Stimulated activated naive B cell treated with anti-CD40 and anti-IgM and Interleukin-4, amounts not matched to agents 10 μg/mL and 1 μg/mL and 100 μg/mL, for 72 hours (primary cell): ENCODE data around the gene MED6.

ENCODE experiments used
- ATAC-seq, 2 donors: fragments of 150-1000 bp; cut with Tn5 transposase; replicated peaks; 2 replicates each; pipeline ENCODE4 v1.10.0; 2021; ENCODE audit warnings: moderate library complexity in 1 of 2
- DNase-seq: peaks from one replicate; pipeline ENCODE4 v3.0.0; 2021
- H3K27ac Mint-ChIP-seq: one replicate; pipeline ENCODE4 v1.8.0; 2022; ENCODE audit warnings: mild to moderate bottlenecking, mixed read lengths
- H3K27me3 Mint-ChIP-seq, 2 donors: one replicate each; pipeline ENCODE4 v1.8.0; 2022; ENCODE audit warnings: mixed read lengths in 2 of 2
- H3K36me3 Mint-ChIP-seq, 2 donors: one replicate each; pipeline ENCODE4 v1.8.0; 2022; ENCODE audit warnings: mixed read lengths in 2 of 2, mild to moderate bottlenecking in 1 of 2
- H3K4me1 Mint-ChIP-seq, 2 donors: one replicate each; pipeline ENCODE4 v1.8.0; 2022; ENCODE audit warnings: mixed read lengths in 2 of 2, mild to moderate bottlenecking in 1 of 2
- H3K4me3 Mint-ChIP-seq, 2 donors: one replicate each; pipeline ENCODE4 v1.8.0; 2022; ENCODE audit warnings: mild to moderate bottlenecking in 2 of 2, mixed read lengths in 2 of 2, moderate library complexity in 1 of 2
- H3K9me3 Mint-ChIP-seq, 2 donors: one replicate each; pipeline ENCODE4 v1.8.0; 2022; ENCODE audit warnings: mixed read lengths in 2 of 2, mild to moderate bottlenecking in 1 of 2

The MED6 gene

GRCh38 chr14:70600382-70601157 is at the start of gene MED6:
Gene MED6, minus strand, starts transcription at chr14:70600655. Its CDS starts 18 bp downstream, at chr14:70600637.
- Mint-ChIP-seq H3K4me3 (peak within 1 kb of the TSS; percentile 97 to 98), H3K4me1 (peaks cover 10 to 37% of the 10 kb centered on the region in 2 donors), H3K9me3 (no peaks in the 10 kb centered on the region), H3K27me3 (peaks cover 3 to 6% of the 10 kb centered on the region in 2 donors), H3K36me3 (peaks cover 1% of the 10 kb centered on the region in 2 donors), H3K27ac (peak within 1 kb of the TSS; percentile 99)
- ATAC-seq (peak; percentile 98), DNase-seq (peak; percentile 80)

GRCh38 chr14:70649803-70650202 is 49.3 kb upstream of the MED6 start:
- Mint-ChIP-seq H3K9me3 (no peaks in the 10 kb centered on the region), H3K36me3 (peaks cover 28 to 29% of the 10 kb centered on the region in 2 donors), H3K27me3 (no peaks in the 10 kb centered on the region), H3K27ac (peak overlapping the region; percentile 44), H3K4me3 (no peak overlapping the region), H3K4me1 (peaks cover 48 to 78% of the 10 kb centered on the region in 2 donors)
- DNase-seq (no peak), ATAC-seq (no peak)

- DNase-seq, result no peak
- Mint-ChIP-seq H3K9me3 (no peaks in the 10 kb centered on the region), H3K36me3 (peaks cover 22 to 29% of the 10 kb centered on the region in 2 donors), H3K27me3 (no peaks in the 10 kb centered on the region), H3K27ac (no peak overlapping the region), H3K4me1 (peaks cover 52 to 78% of the 10 kb centered on the region in 2 donors), H3K4me3 (no peak overlapping the region)
- no peak for ATAC-seq
Observed at GRCh38 chr14:70648346-70648745, 47.9 kb upstream of the MED6 start.

- Mint-ChIP-seq H3K27ac (no peak overlapping the region), H3K27me3 (no peaks in the 10 kb centered on the region), H3K9me3 (no peaks in the 10 kb centered on the region), H3K4me3 (no peak overlapping the region), H3K4me1 (peaks cover 44 to 76% of the 10 kb centered on the region in 2 donors), H3K36me3 (peaks cover 20 to 23% of the 10 kb centered on the region in 2 donors)
- no peak for ATAC-seq
- no peak for DNase-seq
Observed at GRCh38 chr14:70646705-70647104, 46.2 kb upstream of the MED6 start.

GRCh38 chr14:70645892-70646291 is 45.4 kb upstream of the MED6 start:
- Mint-ChIP-seq H3K9me3 (no peaks in the 10 kb centered on the region), H3K4me3 (no peak overlapping the region), H3K27me3 (no peaks in the 10 kb centered on the region), H3K4me1 (peaks cover 41 to 73% of the 10 kb centered on the region in 2 donors), H3K36me3 (peaks cover 16 to 19% of the 10 kb centered on the region in 2 donors), H3K27ac (peak overlapping the region; percentile 4)
- no peak for ATAC-seq
- DNase-seq, result no peak

GRCh38 chr14:70643967-70644366 is 43.5 kb upstream of the MED6 start:
- peak overlapping the region; percentile 69 for H3K27ac Mint-ChIP-seq
- DNase-seq (no peak), ATAC-seq (no peak)
- H3K36me3 Mint-ChIP-seq, result peaks cover 15% of the 10 kb centered on the region in 2 donors
- H3K4me3 Mint-ChIP-seq, result peak overlapping the region; percentile 89 to 94
- no peaks in the 10 kb centered on the region for H3K9me3 Mint-ChIP-seq
- peaks cover 40 to 68% of the 10 kb centered on the region in 2 donors for H3K4me1 Mint-ChIP-seq
- H3K27me3 Mint-ChIP-seq, result no peaks in the 10 kb centered on the region

- H3K27me3 Mint-ChIP-seq, result no peaks in the 10 kb centered on the region
- no peaks in the 10 kb centered on the region for H3K9me3 Mint-ChIP-seq
- H3K36me3 Mint-ChIP-seq, result peaks cover 8 to 16% of the 10 kb centered on the region in 2 donors
- H3K4me3 Mint-ChIP-seq, result peak overlapping the region; percentile 89 to 94
- DNase-seq, result peak; percentile 64
- H3K27ac Mint-ChIP-seq, result peak overlapping the region; percentile 97
- peak; percentile 51 to 58 for ATAC-seq
- H3K4me1 Mint-ChIP-seq, result peaks cover 38 to 67% of the 10 kb centered on the region in 2 donors
Observed at GRCh38 chr14:70642303-70643235, 42.1 kb upstream of the MED6 start.

GRCh38 chr14:70641548-70642302 is 41.3 kb upstream of the MED6 start, which contains the start of gene TTC9:
Gene TTC9, plus strand, starts transcription at chr14:70641916. Its CDS starts 214 bp downstream, at chr14:70642130.
- ATAC-seq (peak; percentile 13 to 22), DNase-seq (no peak)
- Mint-ChIP-seq H3K27me3 (no peaks in the 10 kb centered on the region), H3K4me1 (peaks cover 40 to 70% of the 10 kb centered on the region in 2 donors), H3K36me3 (peaks cover 6 to 19% of the 10 kb centered on the region in 2 donors), H3K27ac (peak within 1 kb of the TSS; percentile 97), H3K4me3 (peak within 1 kb of the TSS; percentile 93 to 94), H3K9me3 (no peaks in the 10 kb centered on the region)

GRCh38 chr14:70640938-70641547 is 40.6 kb upstream of the MED6 start:
- Mint-ChIP-seq H3K36me3 (peaks cover 11 to 22% of the 10 kb centered on the region in 2 donors), H3K27me3 (no peaks in the 10 kb centered on the region), H3K9me3 (peaks cover 3 to 4% of the 10 kb centered on the region in 2 donors), H3K27ac (peak overlapping the region; percentile 96), H3K4me3 (peak overlapping the region; percentile 93 to 94), H3K4me1 (peaks cover 37 to 70% of the 10 kb centered on the region in 2 donors)
- DNase-seq (peak; percentile 64), ATAC-seq (peak; percentile 83 to 84)

- H3K9me3 Mint-ChIP-seq, result peaks cover 6 to 7% of the 10 kb centered on the region in 2 donors
- H3K27me3 Mint-ChIP-seq, result no peaks in the 10 kb centered on the region
- no peak overlapping the region for H3K27ac Mint-ChIP-seq
- ATAC-seq, result no peak
- DNase-seq, result no peak
- H3K36me3 Mint-ChIP-seq, result peaks cover 23 to 34% of the 10 kb centered on the region in 2 donors
- peaks cover 22 to 55% of the 10 kb centered on the region in 2 donors for H3K4me1 Mint-ChIP-seq
- H3K4me3 Mint-ChIP-seq, result no peak overlapping the region
Observed at GRCh38 chr14:70638416-70638815, 38.0 kb upstream of the MED6 start.

GRCh38 chr14:70635971-70636595 is 35.6 kb upstream of the MED6 start:
- peaks cover 6 to 7% of the 10 kb centered on the region in 2 donors for H3K9me3 Mint-ChIP-seq
- peak overlapping the region; percentile 26 for H3K27ac Mint-ChIP-seq
- DNase-seq (no peak), ATAC-seq (peak; percentile 22 to 35)
- peaks cover 22 to 41% of the 10 kb centered on the region in 2 donors for H3K4me1 Mint-ChIP-seq
- H3K27me3 Mint-ChIP-seq, result no peaks in the 10 kb centered on the region
- peak overlapping the region; percentile 1 to 17 for H3K4me3 Mint-ChIP-seq
- peaks cover 26 to 32% of the 10 kb centered on the region in 2 donors for H3K36me3 Mint-ChIP-seq

GRCh38 chr14:70631948-70632347 is 31.5 kb upstream of the MED6 start:
- no peak for ATAC-seq
- Mint-ChIP-seq H3K36me3 (peaks cover 40 to 45% of the 10 kb centered on the region in 2 donors), H3K4me3 (no peak overlapping the region), H3K4me1 (peaks cover 9 to 17% of the 10 kb centered on the region in 2 donors), H3K9me3 (peaks cover 7 to 8% of the 10 kb centered on the region in 2 donors), H3K27me3 (no peaks in the 10 kb centered on the region), H3K27ac (no peak overlapping the region)
- DNase-seq, result no peak

GRCh38 chr14:70624972-70625371 is 24.5 kb upstream of the MED6 start:
- Mint-ChIP-seq H3K4me3 (no peak overlapping the region), H3K27ac (no peak overlapping the region), H3K36me3 (peaks cover 40 to 57% of the 10 kb centered on the region in 2 donors), H3K27me3 (no peaks in the 10 kb centered on the region), H3K4me1 (peaks cover 12 to 33% of the 10 kb centered on the region in 2 donors), H3K9me3 (peaks cover 12 to 23% of the 10 kb centered on the region in 2 donors)
- DNase-seq (no peak), ATAC-seq (no peak)
